Measurements from ENCODE around the gene NEUROD6.

DNA sequence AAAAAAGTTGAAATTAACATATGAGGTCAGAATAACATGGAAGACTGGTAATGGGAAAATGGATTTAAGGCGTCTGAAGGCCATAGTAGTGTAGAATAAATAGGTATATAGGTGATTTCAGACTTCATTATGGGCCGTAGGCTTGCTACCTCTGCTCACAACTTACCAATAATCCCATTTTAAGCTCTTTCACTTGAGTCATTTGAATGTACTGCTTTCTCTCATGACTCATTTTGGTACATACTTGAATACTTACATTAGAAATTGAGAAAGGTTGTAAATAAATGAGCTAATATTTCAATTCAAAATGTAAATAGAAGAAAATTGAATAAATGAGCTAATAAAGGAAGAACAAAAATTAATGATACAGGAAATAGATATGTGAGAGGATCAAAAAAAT, 42.2 kb upstream of the NEUROD6 start:
- TF ChIP-seq GATA3 (IDR thresholded peaks at IDR 0.05; ENCODE audit: low read depth, low read length) (no peak), GATA2 (IDR thresholded peaks at IDR 0.05; ENCODE audit: low read depth, low read length) (no peak)

Measured in SH-SY5Y (cell line).